A673 (cell line): ENCODE data around the gene LPIN3.

Source experiments
- EZH2 ChIP-seq: fragments of 200-600 bp; sonication (generic); IDR thresholded peaks from 2 replicates; pipeline ENCODE4 v1.6.1; 2017; ENCODE audit warnings: borderline replicate concordance, low read depth, mild to moderate bottlenecking, mixed read lengths, antibody characterized with exemption, low read length; ENCODE audit not compliant: poor library complexity, severe bottlenecking
- TF ChIP-seq, protein P1 (sequence below): fragments of 300-800, 200-600 bp; sonication (generic); conservative IDR thresholded peaks from 2 replicates; pipeline ENCODE4 v1.5.1; 2017; ENCODE audit warnings: low read depth, mild to moderate bottlenecking, antibody characterized with exemption, low read length, moderate library complexity, mixed read lengths

DNA sequence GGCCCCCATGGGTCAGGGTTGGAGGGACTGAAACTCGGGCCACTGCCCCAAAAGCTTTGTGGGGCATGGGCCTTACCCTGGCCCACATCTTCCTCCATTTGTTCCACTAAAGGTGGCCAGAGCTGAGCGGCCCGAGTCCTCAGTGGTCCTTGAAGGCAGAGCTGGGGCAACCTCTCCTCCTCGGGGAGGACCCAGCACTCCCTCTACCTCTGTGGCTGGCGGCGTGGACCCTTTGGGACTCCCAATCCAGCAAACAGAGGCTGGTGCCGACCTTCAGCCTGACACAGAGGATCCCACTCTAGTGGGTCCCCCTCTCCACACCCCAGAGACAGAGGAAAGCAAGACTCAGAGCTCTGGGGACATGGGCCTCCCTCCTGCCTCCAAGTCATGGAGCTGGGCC lies 9.3 kb downstream of the LPIN3 start:
- TF ChIP-seq, protein P1, sequence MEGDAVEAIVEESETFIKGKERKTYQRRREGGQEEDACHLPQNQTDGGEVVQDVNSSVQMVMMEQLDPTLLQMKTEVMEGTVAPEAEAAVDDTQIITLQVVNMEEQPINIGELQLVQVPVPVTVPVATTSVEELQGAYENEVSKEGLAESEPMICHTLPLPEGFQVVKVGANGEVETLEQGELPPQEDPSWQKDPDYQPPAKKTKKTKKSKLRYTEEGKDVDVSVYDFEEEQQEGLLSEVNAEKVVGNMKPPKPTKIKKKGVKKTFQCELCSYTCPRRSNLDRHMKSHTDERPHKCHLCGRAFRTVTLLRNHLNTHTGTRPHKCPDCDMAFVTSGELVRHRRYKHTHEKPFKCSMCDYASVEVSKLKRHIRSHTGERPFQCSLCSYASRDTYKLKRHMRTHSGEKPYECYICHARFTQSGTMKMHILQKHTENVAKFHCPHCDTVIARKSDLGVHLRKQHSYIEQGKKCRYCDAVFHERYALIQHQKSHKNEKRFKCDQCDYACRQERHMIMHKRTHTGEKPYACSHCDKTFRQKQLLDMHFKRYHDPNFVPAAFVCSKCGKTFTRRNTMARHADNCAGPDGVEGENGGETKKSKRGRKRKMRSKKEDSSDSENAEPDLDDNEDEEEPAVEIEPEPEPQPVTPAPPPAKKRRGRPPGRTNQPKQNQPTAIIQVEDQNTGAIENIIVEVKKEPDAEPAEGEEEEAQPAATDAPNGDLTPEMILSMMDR: no peak
- TF ChIP-seq EZH2: no peak
